Cerebellar cortex (tissue), 1 donor: ENCODE measurements around the gene GRIN2B.

Experiments
- DNase-seq: peaks from one replicate; pipeline ENCODE4 v3.0.0-alpha.2; 2015; ENCODE audit warnings: low spot score

GRIN2B gene

GRCh38 chr12:13981296-13981962 lies at the start of gene GRIN2B:
TSS of gene GRIN2B (minus strand) at chr12:13981602. CDS start at chr12:13866208, 115,394 bp downstream.
- DNase-seq = no peak

DNA sequence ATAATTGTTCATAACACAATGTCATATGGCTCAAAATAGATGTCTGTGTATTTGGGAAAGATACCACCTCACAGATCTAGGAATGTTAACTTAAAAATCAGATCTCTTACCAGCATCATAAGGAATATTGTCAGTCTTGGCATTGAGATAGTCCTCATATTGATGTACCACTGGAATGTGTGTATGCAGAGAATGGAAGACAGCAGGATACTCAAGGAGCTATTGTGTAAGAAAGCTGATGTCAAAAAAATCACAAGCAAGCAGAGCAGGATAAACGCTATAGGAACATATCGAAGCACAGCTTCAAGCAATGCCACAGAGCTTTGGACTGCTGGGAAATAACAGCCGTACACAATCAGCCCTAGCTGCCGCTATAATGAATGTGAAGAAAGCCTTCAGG lies 45.1 kb upstream of the GRIN2B start:
- DNase-seq = no peak

DNA sequence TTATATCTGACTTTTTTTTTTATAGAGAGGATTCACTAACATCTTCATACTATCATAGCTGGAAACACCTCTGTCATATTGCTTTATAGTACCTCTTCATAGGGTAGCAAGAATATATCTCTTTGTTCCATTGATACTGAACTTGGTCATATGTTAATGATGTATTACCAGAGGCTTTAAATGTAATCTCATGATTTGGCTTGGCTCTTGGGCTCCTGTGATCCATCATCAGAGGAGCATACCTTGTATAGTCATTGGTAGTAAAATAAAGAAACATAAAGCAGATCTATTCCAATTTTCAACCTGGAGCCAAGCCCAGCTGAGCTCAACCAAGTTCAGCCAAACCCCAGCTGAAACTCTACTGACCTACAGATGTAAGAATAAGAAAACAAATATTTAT lies 43.2 kb upstream of the GRIN2B start:
- DNase-seq = no peak

GRCh38 chr12:14018080-14018479 lies 36.7 kb upstream of the GRIN2B start:
- DNase-seq = no peak

GRCh38 chr12:14010989-14011388 lies 29.6 kb upstream of the GRIN2B start:
- no peak for DNase-seq

DNA sequence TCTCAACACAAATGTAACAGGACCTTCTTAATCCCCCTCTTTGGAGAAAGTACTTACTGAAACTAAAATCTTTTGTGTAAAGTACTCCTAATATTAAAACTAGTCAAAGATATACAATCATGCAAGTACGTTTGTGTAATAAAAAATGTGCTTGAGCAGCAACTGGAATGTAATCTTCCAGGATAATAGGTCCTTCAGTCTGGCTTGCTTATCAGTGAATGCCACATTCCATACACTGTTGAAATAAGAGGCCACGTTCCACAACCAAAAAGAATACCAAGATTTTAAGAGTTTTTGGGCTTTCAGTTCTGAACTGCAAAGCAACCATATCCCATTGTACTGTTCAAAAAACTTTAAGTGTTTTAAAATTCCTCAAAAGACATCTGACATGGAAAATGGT lies 26.2 kb upstream of the GRIN2B start:
- no peak for DNase-seq

- no peak for DNase-seq
These were observed 11.2 kb upstream of the GRIN2B start for GRCh38 chr12:13992585-13992984.

DNA sequence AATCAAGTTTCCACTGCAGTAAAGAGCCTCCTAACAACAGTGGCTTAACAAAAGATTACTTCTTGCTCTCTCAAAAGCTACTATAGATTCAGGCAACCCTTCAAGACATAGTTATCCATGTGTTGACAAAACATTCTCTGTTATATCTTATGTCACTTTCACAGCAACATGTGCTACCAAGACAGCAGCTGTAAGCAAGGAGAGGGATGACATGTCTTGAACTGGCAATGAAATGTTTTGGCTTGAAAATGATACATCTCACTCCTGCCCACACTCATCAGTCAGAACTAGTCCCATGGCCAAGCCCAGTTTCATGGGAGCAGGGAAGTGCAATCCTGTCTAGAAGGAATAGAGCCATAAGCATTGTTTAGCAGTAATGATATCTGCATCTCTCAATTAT lies 10.7 kb upstream of the GRIN2B start:
- no peak for DNase-seq

DNA sequence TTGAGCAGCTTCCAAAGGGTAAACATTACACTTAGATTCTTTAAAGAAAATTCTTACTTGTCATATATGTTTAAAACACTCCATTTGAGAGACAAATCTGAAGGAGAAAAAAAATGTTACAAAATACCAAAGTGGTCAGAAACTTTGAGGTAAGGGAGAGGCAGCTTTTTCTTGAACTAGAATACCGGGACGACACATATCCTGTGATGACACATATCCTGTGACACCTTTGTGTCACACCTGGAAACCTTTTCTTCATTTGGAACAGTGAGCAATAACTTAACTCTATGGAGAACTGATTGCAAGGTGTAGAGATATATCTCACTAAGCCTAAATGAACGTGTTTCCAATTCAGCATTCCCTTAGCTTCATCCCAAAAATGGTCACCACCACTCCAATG lies 4.6 kb upstream of the GRIN2B start:
- DNase-seq = no peak

DNA sequence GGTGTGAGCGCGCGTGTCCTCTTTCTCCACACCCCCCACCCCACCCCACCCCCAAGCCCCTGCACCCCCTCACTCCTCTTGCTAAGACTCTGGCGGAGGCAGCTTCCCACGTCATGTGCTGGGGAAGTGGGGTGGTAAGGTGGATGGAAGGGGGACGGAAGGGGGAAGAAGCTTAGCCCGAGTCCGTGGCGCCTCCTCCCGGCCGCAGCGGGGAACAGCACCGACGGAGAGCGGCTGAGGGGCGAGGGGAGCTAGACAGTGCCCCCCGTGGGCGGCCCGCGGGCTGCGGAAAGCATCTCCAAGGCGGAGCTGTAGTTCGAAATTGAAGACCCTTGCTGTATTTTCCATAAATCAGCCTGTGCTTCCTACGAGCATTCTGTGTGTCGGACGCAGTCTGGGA lies 588 bp upstream of the GRIN2B start:
- peak; percentile 17 for DNase-seq

DNA sequence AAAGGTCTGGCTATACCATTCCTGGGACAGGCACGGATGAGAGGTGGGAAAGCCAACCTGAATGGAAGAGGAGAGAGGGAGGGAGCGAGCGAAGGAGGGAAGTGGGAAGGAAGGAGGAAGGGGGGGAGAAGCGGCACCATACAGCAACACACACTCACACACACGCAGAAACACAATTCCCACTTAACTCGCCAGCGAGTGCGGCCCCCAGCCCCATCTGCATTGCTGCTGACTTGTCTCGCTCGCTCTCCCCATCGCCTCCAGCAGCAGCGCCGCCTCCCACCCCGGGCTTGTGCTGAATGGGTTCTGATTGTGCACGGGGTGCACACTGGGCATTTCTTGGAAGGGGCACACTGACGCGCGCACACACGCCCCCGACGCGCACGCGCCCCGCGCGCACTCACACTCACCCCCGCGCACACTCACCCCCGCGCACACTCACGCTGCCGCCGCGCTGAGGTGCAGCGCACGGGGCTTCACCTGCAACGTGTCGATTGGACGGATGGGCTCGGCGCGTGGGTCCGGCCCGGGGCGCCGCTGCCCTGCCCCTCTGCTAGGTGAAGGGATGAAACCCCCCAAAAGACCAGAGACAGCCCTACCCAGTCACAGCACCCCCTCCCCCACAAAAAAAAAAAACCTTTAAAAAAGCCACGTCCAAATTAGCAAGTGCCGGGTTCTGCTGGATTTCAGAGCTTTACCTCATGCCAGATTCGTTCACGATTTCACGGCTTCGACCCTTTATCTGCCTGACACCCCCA lies 685 bp downstream of the GRIN2B start:
- no peak for DNase-seq

GRCh38 chr12:13979772-13980378 lies 1.5 kb downstream of the GRIN2B start:
- no peak for DNase-seq

DNA sequence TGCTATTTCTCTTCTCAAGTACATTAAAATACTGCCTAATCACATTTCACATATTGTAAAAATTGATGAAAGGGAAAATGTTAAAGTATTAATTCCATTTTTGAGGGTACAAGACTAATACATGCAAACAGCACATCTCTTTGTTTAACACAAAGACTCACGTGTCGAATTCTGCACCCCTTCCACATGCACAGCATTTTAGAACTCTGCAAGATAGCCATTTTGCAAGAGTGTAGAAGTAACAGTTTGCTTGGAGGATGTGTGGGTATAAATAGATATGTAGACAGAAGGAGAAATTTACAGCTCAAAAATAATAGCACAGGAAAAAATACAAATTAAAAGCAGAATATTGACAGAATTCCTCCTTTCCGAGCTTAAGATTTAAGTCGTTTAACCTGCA lies 2.5 kb downstream of the GRIN2B start:
- no peak for DNase-seq

DNA sequence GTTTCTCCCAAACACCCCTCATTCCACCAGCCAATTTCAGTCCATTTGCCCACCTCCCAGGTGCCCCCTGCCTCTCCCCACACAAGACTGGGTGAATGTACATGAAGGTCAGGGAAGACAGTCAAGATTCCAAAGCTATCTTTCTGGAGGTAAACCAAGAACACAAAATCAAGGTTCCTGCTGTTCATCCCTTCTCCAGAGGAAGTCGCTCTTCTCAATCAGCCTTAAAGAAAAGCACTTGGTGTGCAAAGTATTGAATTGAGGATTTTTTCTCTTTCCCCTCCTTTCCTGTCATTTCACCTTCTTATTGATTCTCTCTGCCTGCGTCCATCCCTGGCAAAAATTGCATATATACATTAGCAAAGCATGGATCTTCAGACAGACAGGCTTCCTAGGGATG lies 4.5 kb downstream of the GRIN2B start:
- DNase-seq = no peak

- DNase-seq = no peak
These were observed 5.3 kb downstream of the GRIN2B start for GRCh38 chr12:13976028-13976584.

GRCh38 chr12:13973996-13974395 lies 7.4 kb downstream of the GRIN2B start:
- no peak for DNase-seq

DNA sequence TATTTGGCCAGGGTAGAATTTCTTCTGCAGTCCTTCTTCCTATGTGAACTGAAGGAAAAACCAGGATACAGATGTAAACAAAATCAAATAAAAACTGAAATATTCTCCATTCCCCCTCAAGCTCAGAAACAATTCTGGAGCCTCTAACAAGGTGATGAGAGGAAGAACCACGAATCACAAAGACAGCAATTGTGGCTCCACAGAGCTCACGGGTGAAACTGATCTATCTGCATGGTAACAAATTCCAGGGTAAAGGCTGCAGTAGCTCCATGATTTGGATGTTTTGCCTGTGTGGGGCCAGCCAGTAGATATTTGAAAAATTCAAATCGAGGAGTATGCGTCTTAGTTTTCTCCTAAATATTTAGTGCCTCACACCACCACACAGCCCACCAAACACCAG lies 10.6 kb downstream of the GRIN2B start:
- no peak for DNase-seq

- DNase-seq = no peak
These were observed 13.1 kb downstream of the GRIN2B start for GRCh38 chr12:13968281-13968680.

- no peak for DNase-seq
These were observed 16.7 kb downstream of the GRIN2B start for GRCh38 chr12:13964666-13965065.

DNA sequence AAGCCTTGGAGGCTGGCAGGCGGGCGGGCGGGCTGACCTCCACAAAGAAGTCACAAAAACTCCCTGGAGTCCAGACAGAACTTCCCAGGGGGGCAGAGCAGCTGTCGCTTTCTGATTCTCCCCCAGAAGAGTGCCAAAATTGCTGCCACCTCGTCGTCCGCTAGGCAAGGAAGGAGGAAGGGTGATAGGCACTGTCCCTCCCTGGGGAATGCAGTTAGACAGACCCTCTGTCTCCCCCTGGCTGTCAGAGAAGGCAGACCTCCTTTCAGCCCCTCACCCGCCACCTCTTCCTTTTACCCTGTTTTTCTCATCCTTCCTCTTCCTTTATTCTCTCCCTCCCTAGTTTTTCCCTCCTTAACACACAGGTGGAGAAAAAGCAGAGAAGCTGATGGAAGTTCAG lies 18.7 kb downstream of the GRIN2B start:
- no peak for DNase-seq

DNA sequence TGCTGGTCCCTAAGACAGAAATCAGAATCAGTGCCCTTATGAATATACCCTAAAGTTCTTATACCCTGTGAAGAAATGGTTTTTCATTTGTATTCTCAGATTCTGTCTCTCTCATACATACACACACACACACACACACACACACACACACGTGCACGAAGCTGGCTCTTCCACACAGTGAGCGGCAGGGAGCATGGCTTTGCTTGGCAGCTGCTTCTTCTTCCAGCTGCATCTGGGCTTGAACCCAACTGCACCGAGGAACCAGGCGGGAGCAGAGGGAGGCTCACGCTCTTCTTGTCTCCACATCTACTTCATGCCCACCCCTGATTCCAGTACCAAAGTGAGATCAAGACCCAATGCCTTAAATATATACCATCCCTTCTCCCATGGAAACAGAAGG lies 19.4 kb downstream of the GRIN2B start:
- no peak for DNase-seq

GRCh38 chr12:13959131-13959723 lies 22.2 kb downstream of the GRIN2B start:
- DNase-seq = no peak

DNA sequence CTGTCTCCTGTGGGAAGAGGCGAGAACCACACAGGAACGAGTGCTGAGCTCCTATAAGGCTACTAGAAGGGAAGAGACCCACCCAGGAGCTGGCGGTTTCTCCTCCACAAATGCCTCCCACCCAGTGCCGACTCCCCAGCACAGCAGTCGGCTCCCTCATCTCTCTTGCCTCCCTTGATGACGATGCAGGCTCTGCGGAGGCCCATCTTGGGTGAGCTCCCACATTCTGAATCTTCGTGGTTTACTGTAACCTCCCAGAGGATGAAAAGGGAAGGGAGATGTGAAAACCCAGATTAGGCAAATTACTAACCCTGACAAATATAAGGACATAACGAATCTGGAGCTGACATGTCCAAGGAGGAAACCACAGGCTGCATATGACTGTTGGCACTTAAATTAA lies 23.8 kb downstream of the GRIN2B start:
- no peak for DNase-seq
